ENCODE data around the gene POMC. TPM values are rescaled to one million over a fixed set of nuclear protein-coding genes. Genes with fewer than 3 reads are reported as not detected.

The POMC gene
- total RNA-seq, 4 donors from 2014 or later, result 12.8 to 36.4 (median 16.0) TPM

DNA sequence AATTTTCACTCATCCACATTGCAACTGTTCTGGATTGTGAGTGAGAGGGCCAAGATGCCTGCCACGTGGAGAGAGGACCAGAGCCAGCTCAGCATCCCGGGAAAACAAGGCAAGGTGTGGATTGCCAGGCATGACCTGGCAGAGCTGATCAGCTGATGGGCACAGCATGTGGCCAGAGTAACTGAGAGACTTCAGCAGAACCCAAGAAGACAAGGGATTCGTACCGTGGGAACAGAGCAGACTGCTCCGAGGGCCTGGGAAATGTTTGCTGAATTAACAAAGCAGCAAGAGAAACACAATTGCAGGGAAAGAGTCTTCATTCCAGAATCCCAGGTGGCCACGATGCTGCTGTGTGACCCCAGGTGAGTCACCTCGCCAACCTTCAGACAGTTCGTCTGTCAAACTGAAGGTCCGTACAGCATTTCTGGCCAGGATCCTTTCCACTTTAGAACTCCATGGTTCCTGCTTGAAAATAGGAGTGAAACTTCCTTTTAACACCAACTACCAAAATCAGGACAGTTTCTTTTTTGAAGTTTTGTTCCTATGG is 26.3 kb upstream of the POMC start:
- no peak for DNase-seq (ENCODE audit: low spot score)
- TF ChIP-seq CTCF (IDR thresholded peaks at IDR 0.05), result no peak
- no peak for ATAC-seq (ENCODE audit: low FRiP score)

DNA sequence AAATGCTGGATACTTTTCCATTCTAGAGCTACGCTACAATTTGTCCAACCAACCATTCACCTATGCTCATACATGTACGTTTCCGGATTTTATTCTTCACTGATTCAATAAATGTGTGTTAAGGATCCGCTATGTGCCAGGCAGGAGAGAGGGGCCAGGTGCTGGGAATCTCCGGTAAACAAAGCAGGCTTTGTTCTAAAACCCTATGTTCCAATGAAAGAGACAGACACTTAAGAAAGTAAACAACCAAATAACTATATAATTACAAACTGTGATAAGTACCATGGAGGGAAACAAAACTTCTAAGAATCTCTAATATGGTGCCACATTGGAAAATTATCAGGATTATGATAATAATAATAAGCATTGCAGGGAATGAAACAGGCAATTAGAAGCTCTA is 22.2 kb upstream of the POMC start:
- no peak for TF ChIP-seq CTCF (IDR thresholded peaks at IDR 0.05)
- ATAC-seq (ENCODE audit: low FRiP score), result no peak
- DNase-seq (ENCODE audit: low spot score), result no peak

DNA sequence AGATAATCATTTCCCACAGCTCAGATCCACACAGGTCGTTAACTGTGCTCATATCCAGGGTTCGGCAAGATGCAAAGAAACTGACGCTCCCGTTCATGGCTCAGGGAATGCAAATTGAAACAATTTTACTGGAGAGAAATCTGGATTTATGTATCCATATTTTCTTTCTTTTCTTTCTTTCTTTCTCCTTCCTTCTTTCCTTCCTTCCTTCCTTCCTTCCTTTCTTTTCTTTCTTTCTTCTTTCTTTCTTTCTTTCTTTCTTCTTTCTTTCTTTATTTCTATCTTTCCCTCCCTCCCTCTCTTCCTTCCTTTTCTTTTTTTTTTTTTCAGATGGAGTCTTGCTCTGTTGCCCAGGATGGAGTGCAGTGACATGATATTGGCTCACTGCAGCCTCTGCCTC is 20.0 kb upstream of the POMC start:
- no peak for DNase-seq (ENCODE audit: low spot score)
- no peak for ATAC-seq (ENCODE audit: low FRiP score)
- TF ChIP-seq CTCF (IDR thresholded peaks at IDR 0.05), result no peak

GRCh38 chr2:25187729-25188350 is 19.5 kb upstream of the POMC start:
- DNase-seq (ENCODE audit: low spot score), result no peak
- no peak for ATAC-seq (ENCODE audit: low FRiP score)
- TF ChIP-seq CTCF (IDR thresholded peaks at IDR 0.05), result no peak

- ATAC-seq (ENCODE audit: low FRiP score), result no peak
- no peak for TF ChIP-seq CTCF (IDR thresholded peaks at IDR 0.05)
- DNase-seq (ENCODE audit: low spot score), result no peak
Measured at GRCh38 chr2:25184254-25184653, 15.9 kb upstream of the POMC start.

GRCh38 chr2:25178976-25179375 is 10.6 kb upstream of the POMC start:
- no peak for DNase-seq (ENCODE audit: low spot score)
- ATAC-seq (ENCODE audit: low FRiP score), result no peak
- TF ChIP-seq CTCF (IDR thresholded peaks at IDR 0.05), result no peak

DNA sequence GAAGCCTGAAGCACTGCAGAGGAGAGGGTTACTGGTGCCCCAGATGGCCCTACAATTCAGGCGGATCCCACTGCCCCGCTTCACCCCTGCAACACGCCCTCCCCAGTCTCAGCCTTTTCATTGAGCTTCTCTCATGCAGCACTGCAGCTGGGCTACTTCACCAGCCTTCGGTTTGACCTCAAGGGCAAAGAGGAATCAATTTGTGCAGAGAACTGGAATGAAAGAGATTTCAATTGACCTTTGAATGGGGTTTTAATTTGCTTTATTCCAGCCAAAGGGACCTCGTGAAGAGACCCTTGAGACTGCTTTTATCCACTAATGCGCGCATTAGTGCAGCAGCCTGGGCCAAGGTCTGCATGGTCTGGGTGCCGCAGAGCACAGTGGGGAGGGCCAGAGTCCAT is 8.8 kb upstream of the POMC start:
- TF ChIP-seq CTCF (IDR thresholded peaks at IDR 0.05), result no peak
- no peak for DNase-seq (ENCODE audit: low spot score)
- no peak for ATAC-seq (ENCODE audit: low FRiP score)
